H1 (cell line): Measurements from ENCODE around the gene ZCRB1. TPM values are rescaled to one million over a fixed set of nuclear protein-coding genes. Genes with fewer than 3 reads are reported as not detected.

Experiments
- polyA plus RNA-seq, 7 experiments: library from polyadenylated mRNA; depleted of rRNA in 3 of 7; stranded (reverse) in 5 of 7; unstranded in 2 of 7; fragments of >200 nt in 5 of 7; fragments of 200-250 nt in 2 of 7; gene quantifications; 1 replicate in 5 of 7; 2 replicates in 1 of 7; 4 replicates in 1 of 7; pipeline versions ENCODE4 v1.2.1 to v1.2.3, GENCODE V29; 2011 to 2013; ENCODE audit warnings: missing spikeins in 2 of 7, mixed read lengths in 2 of 7
- total RNA-seq: library from RNA; stranded (reverse); fragmentation: NEBNext Ultra II Directional; extraction: Animal tissue kit (Norgen Biotek cat#: 25700); gene quantifications from 2 replicates; pipeline ENCODE4 v1.2.1, GENCODE V29; 2021
- TF ChIP-seq, protein P1 (sequence below): fragments of 300-600 bp; sonication (generic); IDR thresholded peaks from 2 replicates; pipeline ENCODE4 v1.7.1; 2012; ENCODE audit warnings: low read length, moderate library complexity, mild to moderate bottlenecking, inconsistent platforms; ENCODE audit not compliant: insufficient replicate concordance

ZCRB1 gene
- total and polyA plus RNA-seq, 2 of the 8 experiments (the other 6 are each of a cell fraction or from before 2014, with no cell fraction given): 22.0 to 52.5 TPM

DNA sequence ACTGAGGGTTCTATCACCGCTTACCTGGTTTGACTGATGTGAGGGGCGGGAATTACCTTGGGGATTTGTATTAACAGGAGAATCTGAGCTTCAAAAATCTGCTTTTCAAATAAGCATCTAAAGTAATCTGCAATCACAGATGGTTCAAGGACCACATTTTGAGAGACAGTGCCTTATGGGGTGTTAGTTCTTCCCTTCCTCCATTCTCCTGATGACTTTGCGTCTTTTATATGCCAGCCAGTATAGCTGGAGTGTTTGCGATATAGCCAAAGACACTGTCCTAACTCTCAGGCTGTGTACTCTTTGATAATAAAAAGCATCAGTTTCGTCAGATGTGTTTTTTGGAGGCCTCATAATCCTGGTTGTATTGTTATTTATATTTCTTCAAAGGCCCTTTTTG, 39.6 kb upstream of the ZCRB1 start (continued):
- TF ChIP-seq, protein P1, sequence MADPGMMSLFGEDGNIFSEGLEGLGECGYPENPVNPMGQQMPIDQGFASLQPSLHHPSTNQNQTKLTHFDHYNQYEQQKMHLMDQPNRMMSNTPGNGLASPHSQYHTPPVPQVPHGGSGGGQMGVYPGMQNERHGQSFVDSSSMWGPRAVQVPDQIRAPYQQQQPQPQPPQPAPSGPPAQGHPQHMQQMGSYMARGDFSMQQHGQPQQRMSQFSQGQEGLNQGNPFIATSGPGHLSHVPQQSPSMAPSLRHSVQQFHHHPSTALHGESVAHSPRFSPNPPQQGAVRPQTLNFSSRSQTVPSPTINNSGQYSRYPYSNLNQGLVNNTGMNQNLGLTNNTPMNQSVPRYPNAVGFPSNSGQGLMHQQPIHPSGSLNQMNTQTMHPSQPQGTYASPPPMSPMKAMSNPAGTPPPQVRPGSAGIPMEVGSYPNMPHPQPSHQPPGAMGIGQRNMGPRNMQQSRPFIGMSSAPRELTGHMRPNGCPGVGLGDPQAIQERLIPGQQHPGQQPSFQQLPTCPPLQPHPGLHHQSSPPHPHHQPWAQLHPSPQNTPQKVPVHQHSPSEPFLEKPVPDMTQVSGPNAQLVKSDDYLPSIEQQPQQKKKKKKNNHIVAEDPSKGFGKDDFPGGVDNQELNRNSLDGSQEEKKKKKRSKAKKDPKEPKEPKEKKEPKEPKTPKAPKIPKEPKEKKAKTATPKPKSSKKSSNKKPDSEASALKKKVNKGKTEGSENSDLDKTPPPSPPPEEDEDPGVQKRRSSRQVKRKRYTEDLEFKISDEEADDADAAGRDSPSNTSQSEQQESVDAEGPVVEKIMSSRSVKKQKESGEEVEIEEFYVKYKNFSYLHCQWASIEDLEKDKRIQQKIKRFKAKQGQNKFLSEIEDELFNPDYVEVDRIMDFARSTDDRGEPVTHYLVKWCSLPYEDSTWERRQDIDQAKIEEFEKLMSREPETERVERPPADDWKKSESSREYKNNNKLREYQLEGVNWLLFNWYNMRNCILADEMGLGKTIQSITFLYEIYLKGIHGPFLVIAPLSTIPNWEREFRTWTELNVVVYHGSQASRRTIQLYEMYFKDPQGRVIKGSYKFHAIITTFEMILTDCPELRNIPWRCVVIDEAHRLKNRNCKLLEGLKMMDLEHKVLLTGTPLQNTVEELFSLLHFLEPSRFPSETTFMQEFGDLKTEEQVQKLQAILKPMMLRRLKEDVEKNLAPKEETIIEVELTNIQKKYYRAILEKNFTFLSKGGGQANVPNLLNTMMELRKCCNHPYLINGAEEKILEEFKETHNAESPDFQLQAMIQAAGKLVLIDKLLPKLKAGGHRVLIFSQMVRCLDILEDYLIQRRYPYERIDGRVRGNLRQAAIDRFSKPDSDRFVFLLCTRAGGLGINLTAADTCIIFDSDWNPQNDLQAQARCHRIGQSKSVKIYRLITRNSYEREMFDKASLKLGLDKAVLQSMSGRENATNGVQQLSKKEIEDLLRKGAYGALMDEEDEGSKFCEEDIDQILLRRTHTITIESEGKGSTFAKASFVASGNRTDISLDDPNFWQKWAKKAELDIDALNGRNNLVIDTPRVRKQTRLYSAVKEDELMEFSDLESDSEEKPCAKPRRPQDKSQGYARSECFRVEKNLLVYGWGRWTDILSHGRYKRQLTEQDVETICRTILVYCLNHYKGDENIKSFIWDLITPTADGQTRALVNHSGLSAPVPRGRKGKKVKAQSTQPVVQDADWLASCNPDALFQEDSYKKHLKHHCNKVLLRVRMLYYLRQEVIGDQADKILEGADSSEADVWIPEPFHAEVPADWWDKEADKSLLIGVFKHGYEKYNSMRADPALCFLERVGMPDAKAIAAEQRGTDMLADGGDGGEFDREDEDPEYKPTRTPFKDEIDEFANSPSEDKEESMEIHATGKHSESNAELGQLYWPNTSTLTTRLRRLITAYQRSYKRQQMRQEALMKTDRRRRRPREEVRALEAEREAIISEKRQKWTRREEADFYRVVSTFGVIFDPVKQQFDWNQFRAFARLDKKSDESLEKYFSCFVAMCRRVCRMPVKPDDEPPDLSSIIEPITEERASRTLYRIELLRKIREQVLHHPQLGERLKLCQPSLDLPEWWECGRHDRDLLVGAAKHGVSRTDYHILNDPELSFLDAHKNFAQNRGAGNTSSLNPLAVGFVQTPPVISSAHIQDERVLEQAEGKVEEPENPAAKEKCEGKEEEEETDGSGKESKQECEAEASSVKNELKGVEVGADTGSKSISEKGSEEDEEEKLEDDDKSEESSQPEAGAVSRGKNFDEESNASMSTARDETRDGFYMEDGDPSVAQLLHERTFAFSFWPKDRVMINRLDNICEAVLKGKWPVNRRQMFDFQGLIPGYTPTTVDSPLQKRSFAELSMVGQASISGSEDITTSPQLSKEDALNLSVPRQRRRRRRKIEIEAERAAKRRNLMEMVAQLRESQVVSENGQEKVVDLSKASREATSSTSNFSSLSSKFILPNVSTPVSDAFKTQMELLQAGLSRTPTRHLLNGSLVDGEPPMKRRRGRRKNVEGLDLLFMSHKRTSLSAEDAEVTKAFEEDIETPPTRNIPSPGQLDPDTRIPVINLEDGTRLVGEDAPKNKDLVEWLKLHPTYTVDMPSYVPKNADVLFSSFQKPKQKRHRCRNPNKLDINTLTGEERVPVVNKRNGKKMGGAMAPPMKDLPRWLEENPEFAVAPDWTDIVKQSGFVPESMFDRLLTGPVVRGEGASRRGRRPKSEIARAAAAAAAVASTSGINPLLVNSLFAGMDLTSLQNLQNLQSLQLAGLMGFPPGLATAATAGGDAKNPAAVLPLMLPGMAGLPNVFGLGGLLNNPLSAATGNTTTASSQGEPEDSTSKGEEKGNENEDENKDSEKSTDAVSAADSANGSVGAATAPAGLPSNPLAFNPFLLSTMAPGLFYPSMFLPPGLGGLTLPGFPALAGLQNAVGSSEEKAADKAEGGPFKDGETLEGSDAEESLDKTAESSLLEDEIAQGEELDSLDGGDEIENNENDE: no peak
